H1 (cell line): ENCODE measurements around the gene ENDOD1. TPM values are rescaled to one million over a fixed set of nuclear protein-coding genes. Genes with fewer than 3 reads are reported as not detected.
"Not testable (repeated sequence)": the region's sequence is repeated elsewhere in the genome, so short reads cannot be mapped to it uniquely, and the experiment has no call there.

Experiments used
- CTCF ChIA-PET: fragments of 300-600 bp; sonication (Branson Sonifier 250); formaldehyde crosslinking; loops from one replicate; lab custom pipeline; 2021; ENCODE audit not compliant: partially characterized antibody; lab: Charles Lee
- POLR2A ChIA-PET: fragments of 300-600 bp; sonication (Branson Sonifier 250); formaldehyde crosslinking; loops from one replicate; lab custom pipeline; 2021; ENCODE audit warnings: inconsistent platforms; ENCODE audit not compliant: partially characterized antibody; lab: Charles Lee
- DNase-seq, 2 experiments: peaks; one replicate each; pipeline versions ENCODE4 v3.0.0 to v3.0.0-alpha.2; 2010 to 2022; ENCODE audit warnings: low spot score in 2 of 2, low read depth in 1 of 2, mixed read lengths in 1 of 2
- FAIRE-seq: peaks from 2 replicates; lab custom pipeline; 2011; peaks lifted over from hg19 to GRCh38; lab: Jason Lieb, UNC
- H2AFZ ChIP-seq: 2 replicates; pipeline ENCODE4 v1.8.1; 2012; ENCODE audit warnings: low read length, inconsistent platforms
- H2AK5ac ChIP-seq: 2 replicates; pipeline ENCODE4 v1.6.1; 2013; ENCODE audit warnings: low read depth, low read length
- H2BK120ac ChIP-seq: replicated peaks from 2 replicates; pipeline ENCODE3; 2013; ENCODE audit warnings: low read depth, low read length, inconsistent platforms
- H2BK12ac ChIP-seq: 2 replicates; pipeline ENCODE4 v1.6.1; 2013; ENCODE audit warnings: low read depth, low read length
- H2BK15ac ChIP-seq: 2 replicates; pipeline ENCODE4 v1.6.1; 2013; ENCODE audit warnings: low read length
- H2BK20ac ChIP-seq: 2 replicates; pipeline ENCODE4 v1.6.1; 2013; ENCODE audit warnings: low read length
- H2BK5ac ChIP-seq: 2 replicates; pipeline ENCODE4 v1.6.1; 2013; ENCODE audit warnings: low read depth, low read length
- H3K14ac ChIP-seq: 2 replicates; pipeline ENCODE4 v1.6.1; 2013; ENCODE audit warnings: inconsistent platforms; ENCODE audit not compliant: insufficient read length
- H3K18ac ChIP-seq: 2 replicates; pipeline ENCODE4 v1.6.1; 2013; ENCODE audit warnings: low read length; ENCODE audit errors: extremely low read depth
- H3K23ac ChIP-seq: 2 replicates; pipeline ENCODE4 v1.6.1; 2013; ENCODE audit warnings: inconsistent platforms; ENCODE audit not compliant: insufficient read length
- H3K23me2 ChIP-seq: 2 replicates; pipeline ENCODE4 v1.6.1; 2013; ENCODE audit warnings: low read depth, low read length
- H3K27ac ChIP-seq: 2 replicates; pipeline ENCODE4 v1.6.1; 2011; ENCODE audit warnings: low read depth, low read length, inconsistent platforms
- H3K27me3 ChIP-seq, 4 experiments: replicated peaks in 1 of 4; 1 replicate in 1 of 4; 2 replicates in 3 of 4; pipeline versions ENCODE4 v1.6.1 to v1.8.1; 2011 to 2013; ENCODE audit warnings: low read length in 3 of 4, mild to moderate bottlenecking in 3 of 4, inconsistent platforms in 2 of 4, mixed read lengths in 2 of 4, moderate library complexity in 1 of 4; ENCODE audit not compliant: control insufficient read depth in 3 of 4, insufficient read depth in 3 of 4; ENCODE audit errors: extremely low read depth in 1 of 4
- H3K36me3 ChIP-seq, 4 experiments: 2 replicates each; pipeline versions ENCODE4 v1.6.1 to v1.8.1; 2011 to 2013; ENCODE audit warnings: mild to moderate bottlenecking in 4 of 4, low read length in 3 of 4, moderate library complexity in 2 of 4, control low read depth in 1 of 4, inconsistent platforms in 1 of 4; ENCODE audit not compliant: insufficient read depth in 4 of 4, control insufficient read depth in 2 of 4
- H3K4ac ChIP-seq: replicated peaks from 2 replicates; pipeline ENCODE3; 2013; ENCODE audit warnings: low read length, low read depth, mixed read lengths, inconsistent platforms; ENCODE audit not compliant: insufficient read length
- H3K4me1 ChIP-seq, 4 experiments: replicated peaks in 1 of 4; 1 replicate in 1 of 4; 2 replicates in 3 of 4; pipeline versions ENCODE4 v1.6.1 to v1.8.1; 2011 to 2013; ENCODE audit warnings: low read length in 3 of 4, inconsistent platforms in 2 of 4, mixed read lengths in 1 of 4; ENCODE audit not compliant: insufficient read depth in 4 of 4, control insufficient read depth in 3 of 4
- H3K4me2 ChIP-seq, 2 experiments: 2 replicates each; pipeline versions ENCODE4 v1.6.1 to v1.8.1; 2011 to 2013; ENCODE audit warnings: low read depth in 2 of 2, low read length in 2 of 2, control low read depth in 1 of 2, inconsistent platforms in 1 of 2, mild to moderate bottlenecking in 1 of 2; ENCODE audit not compliant: insufficient read depth in 1 of 2
- H3K4me3 ChIP-seq, 4 experiments: fragments of 200-600, 300-600 bp in 1 of 4; sonication (generic), shearing (Covaris generic), sonication (Bioruptor Twin) in 1 of 4; 2 replicates each; pipeline versions ENCODE4 v1.5.1 to v1.8.1; 2011 to 2016; ENCODE audit warnings: low read length in 4 of 4, low read depth in 3 of 4, control low read depth in 2 of 4, inconsistent platforms in 2 of 4, mild to moderate bottlenecking in 2 of 4, mixed read lengths in 1 of 4, moderate library complexity in 1 of 4; ENCODE audit not compliant: insufficient read depth in 2 of 4; ENCODE audit errors: extremely low read depth in 1 of 4
- H3K56ac ChIP-seq: replicated peaks from 2 replicates; pipeline ENCODE3; 2013; ENCODE audit warnings: low read depth, mild to moderate bottlenecking, mixed read lengths, low read length, inconsistent platforms; ENCODE audit not compliant: insufficient read length
- H3K79me1 ChIP-seq: 2 replicates; pipeline ENCODE4 v1.6.1; 2013; ENCODE audit warnings: low read depth, low read length, control low read depth
- H3K79me2 ChIP-seq, 2 experiments: 2 replicates each; pipeline versions ENCODE4 v1.6.1 to v1.8.1; 2012 to 2013; ENCODE audit warnings: low read length in 2 of 2, mild to moderate bottlenecking in 2 of 2, inconsistent platforms in 1 of 2; ENCODE audit not compliant: insufficient read depth in 2 of 2, control insufficient read depth in 1 of 2
- H3K9ac ChIP-seq, 4 experiments: replicated peaks in 1 of 4; 1 replicate in 1 of 4; 2 replicates in 3 of 4; pipeline versions ENCODE4 v1.6.1 to v1.8.1; 2011 to 2013; ENCODE audit warnings: low read depth in 3 of 4, low read length in 3 of 4, control low read depth in 2 of 4, mild to moderate bottlenecking in 2 of 4, moderate library complexity in 2 of 4, inconsistent platforms in 1 of 4; ENCODE audit errors: extremely low read depth in 1 of 4
- H3K9me3 ChIP-seq, 2 experiments: 2 replicates each; pipeline versions ENCODE4 v1.6.1 to v1.8.1; 2012 to 2013; ENCODE audit warnings: mild to moderate bottlenecking in 2 of 2, moderate library complexity in 2 of 2, control low read depth in 1 of 2, inconsistent platforms in 1 of 2, low read depth in 1 of 2, low read length in 1 of 2, mixed read lengths in 1 of 2; ENCODE audit not compliant: insufficient read depth in 2 of 2
- H4K20me1 ChIP-seq, 2 experiments: replicated peaks in 1 of 2; 2 replicates each; pipeline versions ENCODE3 to v1.8.1; 2011 to 2013; ENCODE audit warnings: inconsistent platforms in 2 of 2, low read length in 2 of 2, mild to moderate bottlenecking in 1 of 2; ENCODE audit not compliant: insufficient read depth in 2 of 2, control insufficient read depth in 1 of 2
- H4K5ac ChIP-seq: 2 replicates; pipeline ENCODE4 v1.6.1; 2013; ENCODE audit warnings: low read length, low read depth, mixed read lengths, inconsistent platforms; ENCODE audit not compliant: insufficient read length
- H4K8ac ChIP-seq: 2 replicates; pipeline ENCODE4 v1.8.0; 2013; ENCODE audit warnings: mild to moderate bottlenecking, moderate library complexity, low read length, inconsistent platforms; ENCODE audit not compliant: insufficient read depth; ENCODE audit errors: extremely low read depth
- H4K91ac ChIP-seq: replicated peaks from 2 replicates; pipeline ENCODE3; 2013; ENCODE audit warnings: low read length, mixed read lengths, inconsistent platforms; ENCODE audit not compliant: insufficient read length
- WGBS, 2 experiments: shearing (Covaris generic) in 1 of 2; methylation state at CpG; one replicate each; pipeline versions ENCODE4 v1.1.6 to v1.1.7; 2013 to 2015; ENCODE audit warnings: low lambda C conversion rate in 2 of 2, mixed read lengths in 2 of 2, inconsistent platforms in 1 of 2, low coverage in 1 of 2, missing lambda C conversion rate in 1 of 2; ENCODE audit not compliant: insufficient replicate concordance in 2 of 2, insufficient coverage in 1 of 2, insufficient read length in 1 of 2; ENCODE audit errors: extremely low coverage in 1 of 2, missing lambda C conversion rate in 1 of 2; 5-methylcytosine and 5-hydroxymethylcytosine counted together
- polyA plus RNA-seq, 7 experiments: library from polyadenylated mRNA; depleted of rRNA in 3 of 7; stranded (reverse) in 5 of 7; unstranded in 2 of 7; fragments of >200 nt in 5 of 7; fragments of 200-250 nt in 2 of 7; gene quantifications; 1 replicate in 5 of 7; 2 replicates in 1 of 7; 4 replicates in 1 of 7; pipeline versions ENCODE4 v1.2.1 to v1.2.3, GENCODE V29; 2011 to 2013; ENCODE audit warnings: missing spikeins in 2 of 7, mixed read lengths in 2 of 7
- total RNA-seq: library from RNA; stranded (reverse); fragmentation: NEBNext Ultra II Directional; extraction: Animal tissue kit (Norgen Biotek cat#: 25700); gene quantifications from 2 replicates; pipeline ENCODE4 v1.2.1, GENCODE V29; 2021

ENDOD1 gene
- total and polyA plus RNA-seq, 2 of the 8 experiments (the other 6 are each of a cell fraction or from before 2014, with no cell fraction given) = 1.2 to 2.5 TPM

DNA sequence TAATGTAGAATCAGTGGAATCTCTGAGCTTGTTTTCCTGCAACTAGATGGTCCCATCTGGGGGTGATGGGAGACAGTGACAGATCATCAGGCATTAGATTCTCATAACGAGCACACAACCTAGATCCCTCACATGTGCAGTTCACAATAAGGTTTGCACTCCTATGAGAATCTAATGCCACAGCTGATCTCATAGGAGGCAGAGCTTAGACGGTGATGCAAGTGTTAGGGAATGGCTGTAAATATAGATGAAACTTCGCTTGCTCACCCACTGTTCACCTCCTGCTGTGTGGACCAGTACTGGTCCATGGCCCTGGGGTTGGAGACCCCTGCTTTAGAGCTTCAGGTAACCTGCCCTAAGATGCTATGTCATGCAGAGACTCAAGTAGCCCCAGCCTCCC lies 21.8 kb downstream of the ENDOD1 start:
- H4K20me1 ChIP-seq, H2BK5ac ChIP-seq, FAIRE-seq, H3K4ac ChIP-seq, H3K4me3 ChIP-seq, H2BK15ac ChIP-seq, H3K18ac ChIP-seq, H3K36me3 ChIP-seq, H4K8ac ChIP-seq, H4K5ac ChIP-seq, H2BK20ac ChIP-seq, H3K9me3 ChIP-seq, H3K79me2 ChIP-seq, H3K23ac ChIP-seq, H2BK120ac ChIP-seq, H3K56ac ChIP-seq, DNase-seq, H3K23me2 ChIP-seq, H3K79me1 ChIP-seq, POLR2A ChIA-PET, H2AFZ ChIP-seq, H4K91ac ChIP-seq, H3K4me2 ChIP-seq, H3K27me3 ChIP-seq, H3K14ac ChIP-seq, H3K27ac ChIP-seq, H3K9ac ChIP-seq, H2BK12ac ChIP-seq, H2AK5ac ChIP-seq: not testable (repeated sequence)
- H3K4me1 ChIP-seq = peaks cover 0 to 11% (median 3%) of the 10 kb centered on the region in 4 experiments; a peak in 5 of 7 replicates
- CTCF ChIA-PET = interaction anchor here (13.7 kb wide), 1 partner anchor 18 kb away, joined by 127 read pairs; the partner anchor contains the start of gene ENDOD1
- WGBS, 2 experiments = 90% methylated on average over 3 of the region's 3 CpGs; no CpG with 5 or more reads in 1 of the 2 experiments
